ENCODE measurements around the gene GPALPP1. TPM values are rescaled to one million over a fixed set of nuclear protein-coding genes. Genes with fewer than 3 reads are reported as not detected.

Gene GPALPP1
- polyA plus RNA-seq, 1 of the 3 experiments (the other 2 are of a cell fraction): 11.7 TPM

DNA sequence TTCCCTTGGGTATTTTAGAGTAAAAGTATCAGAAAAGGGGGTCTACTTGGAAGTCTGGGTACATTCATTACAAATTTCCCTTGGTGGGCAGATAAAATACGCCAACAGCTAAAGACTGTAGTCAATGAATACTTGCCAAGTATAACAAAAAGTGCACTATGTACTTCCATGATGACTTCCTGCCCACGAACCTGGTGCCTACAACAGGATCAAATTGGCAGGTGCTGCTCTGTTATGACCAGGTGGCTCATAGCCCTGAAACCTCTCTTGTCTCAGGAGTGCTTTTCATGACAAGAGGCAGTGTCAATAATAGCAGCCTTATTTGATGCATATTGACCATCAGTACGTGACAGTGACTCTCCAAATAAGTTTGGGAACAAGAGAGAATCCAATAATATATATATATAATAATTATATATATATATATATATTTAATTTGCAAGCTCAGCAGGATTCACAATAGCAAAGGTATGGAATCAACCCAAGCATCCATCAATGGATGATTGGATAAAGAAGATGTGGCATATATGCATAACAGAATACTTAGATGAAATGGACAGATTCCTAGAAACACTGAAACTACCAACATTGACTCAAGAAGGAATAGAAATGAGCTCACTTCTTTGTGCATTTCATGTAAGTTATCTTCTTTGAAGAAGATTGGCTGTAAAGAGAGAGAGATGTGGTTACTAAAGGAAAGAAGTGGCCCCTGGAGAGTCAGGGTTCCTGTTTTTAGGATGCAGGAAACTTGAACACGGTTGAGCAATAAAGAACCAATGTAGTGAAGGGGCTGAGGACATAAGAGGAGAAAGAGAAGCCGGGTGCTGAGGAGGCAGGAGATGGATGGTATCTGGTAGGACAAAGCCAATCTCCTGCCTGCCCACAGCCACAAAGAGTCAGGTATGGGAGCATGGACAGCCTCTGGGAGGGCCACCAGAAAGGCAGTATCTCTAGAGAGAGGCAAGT lies 79.0 kb downstream of the GPALPP1 start:
- Histone ChIP-seq H3K4me2 (no peak overlapping the region), H3K9me3 (no peaks in the 10 kb centered on the region), H3F3A (replicated peaks; ENCODE audit: insufficient read depth) (peaks cover 3% of the 10 kb centered on the region), H2AFZ (ENCODE audit: low read depth) (no peak overlapping the region), H3K27ac (ENCODE audit: low read depth in 2 of 2, low read length in 1 of 2) (no peak overlapping the region), H3K4me1 (ENCODE audit: control insufficient read depth in 1 of 2, insufficient read depth in 2 of 2, low read depth in 1 of 2, low read length in 1 of 2) (peaks cover 0 to 2% of the 10 kb centered on the region in 2 experiments; a peak in 2 of 4 replicates), H3K79me2 (ENCODE audit: insufficient read depth) (no peaks in the 10 kb centered on the region), H3K36me3 (replicated peaks in 1 of 2; ENCODE audit: control insufficient read depth in 1 of 2, insufficient read depth in 2 of 2, low read length in 1 of 2) (no peaks in the 10 kb centered on the region), H4K20me1 (ENCODE audit: insufficient read depth) (no peaks in the 10 kb centered on the region), H3K9me2 (no peaks in the 10 kb centered on the region), H3K4me3 (ENCODE audit: low read depth in 2 of 2, low read length in 1 of 2) (no peak overlapping the region), H3K9ac (no peak overlapping the region), H3K27me3 (ENCODE audit: insufficient read depth) (no peaks in the 10 kb centered on the region)
- 55% methylated on average over 4 of the region's 5 CpGs for WGBS (ENCODE audit: low lambda C conversion rate)
- TF ChIP-seq NFIC (IDR thresholded peaks at IDR 0.05; ENCODE audit: borderline replicate concordance): no peak
- TF ChIP-seq JUND (IDR thresholded peaks at IDR 0.05): no peak
- TF ChIP-seq SMC3 (IDR thresholded peaks at IDR 0.05; ENCODE audit: low read depth, low read length): no peak
- no peak for TF ChIP-seq MEF2A (IDR thresholded peaks at IDR 0.05; ENCODE audit: borderline replicate concordance, low read depth)
- TF ChIP-seq MXI1 (IDR thresholded peaks at IDR 0.05; ENCODE audit: low read depth, low read length): no peak
- TF ChIP-seq FOSL2 (IDR thresholded peaks at IDR 0.05; ENCODE audit: borderline replicate concordance, low read depth): no peak
- no peak for TF ChIP-seq CHD2 (IDR thresholded peaks at IDR 0.05; ENCODE audit: low read length, partially characterized antibody)
- TF ChIP-seq, protein P1, sequence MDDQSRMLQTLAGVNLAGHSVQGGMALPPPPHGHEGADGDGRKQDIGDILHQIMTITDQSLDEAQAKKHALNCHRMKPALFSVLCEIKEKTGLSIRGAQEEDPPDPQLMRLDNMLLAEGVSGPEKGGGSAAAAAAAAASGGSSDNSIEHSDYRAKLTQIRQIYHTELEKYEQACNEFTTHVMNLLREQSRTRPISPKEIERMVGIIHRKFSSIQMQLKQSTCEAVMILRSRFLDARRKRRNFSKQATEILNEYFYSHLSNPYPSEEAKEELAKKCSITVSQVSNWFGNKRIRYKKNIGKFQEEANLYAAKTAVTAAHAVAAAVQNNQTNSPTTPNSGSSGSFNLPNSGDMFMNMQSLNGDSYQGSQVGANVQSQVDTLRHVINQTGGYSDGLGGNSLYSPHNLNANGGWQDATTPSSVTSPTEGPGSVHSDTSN (IDR thresholded peaks at IDR 0.05): no peak
- no peak for TF ChIP-seq EZH2phosphoT487 (IDR thresholded peaks at IDR 0.05; ENCODE audit: borderline replicate concordance, low read depth)
- no peak for TF ChIP-seq USF1 (IDR thresholded peaks at IDR 0.05; ENCODE audit: borderline replicate concordance, low read depth)
- no peak for TF ChIP-seq RAD21 (IDR thresholded peaks at IDR 0.05; ENCODE audit: low read length)
- ChIA-PET POLR2A (no interaction called here), CTCF (interaction anchor here (0.6 to 2.2 kb wide), 3 partner anchors 16 to 145 kb away, joined by 3 to 7 read pairs (median 4); no protein-coding TSS in a partner anchor)
- DNase-seq: no peak

GRCh38 chr13:45073809-45074208 lies 84.5 kb downstream of the GPALPP1 start:
- CTCF ChIA-PET: no interaction called here
- no peak overlapping the region for H2AFZ ChIP-seq (ENCODE audit: low read depth)
- DNase-seq: no peak
- no peaks in the 10 kb centered on the region for H3K9me3 ChIP-seq
- H3K27me3 ChIP-seq (ENCODE audit: insufficient read depth): no peaks in the 10 kb centered on the region
- no peaks in the 10 kb centered on the region for H3K79me2 ChIP-seq (ENCODE audit: insufficient read depth)
- no peaks in the 10 kb centered on the region for H3F3A ChIP-seq (replicated peaks; ENCODE audit: insufficient read depth)
- POLR2A ChIA-PET: no interaction called here
- no peaks in the 10 kb centered on the region for H3K36me3 ChIP-seq (replicated peaks in 1 of 2; ENCODE audit: control insufficient read depth in 1 of 2, insufficient read depth in 2 of 2, low read length in 1 of 2)
- no peaks in the 10 kb centered on the region; a peak in 1 of 4 replicates for H3K4me1 ChIP-seq (ENCODE audit: control insufficient read depth in 1 of 2, insufficient read depth in 2 of 2, low read depth in 1 of 2, low read length in 1 of 2)
- whole genome bisulfite sequencing (ENCODE audit: low lambda C conversion rate): 86% methylated on average over 4 of the region's 4 CpGs
- no peaks in the 10 kb centered on the region for H3K9me2 ChIP-seq
- no peak overlapping the region for H3K4me2 ChIP-seq
- H4K20me1 ChIP-seq (ENCODE audit: insufficient read depth): no peaks in the 10 kb centered on the region
- no peak overlapping the region for H3K4me3 ChIP-seq (ENCODE audit: low read depth in 2 of 2, low read length in 1 of 2)
- H3K9ac ChIP-seq: no peak overlapping the region
- no peak overlapping the region for H3K27ac ChIP-seq (ENCODE audit: low read depth in 2 of 2, low read length in 1 of 2)
- TF ChIP-seq GABPA (IDR thresholded peaks at IDR 0.05; ENCODE audit: low read depth) (no peak), RCOR1 (IDR thresholded peaks at IDR 0.05; ENCODE audit: low read length) (no peak), EZH2phosphoT487 (IDR thresholded peaks at IDR 0.05; ENCODE audit: borderline replicate concordance, low read depth) (no peak), SIN3A (IDR thresholded peaks at IDR 0.05; ENCODE audit: borderline replicate concordance, low read depth, low read length) (no peak), YY1 (IDR thresholded peaks at IDR 0.05; ENCODE audit: low read depth) (no peak), RAD21 (IDR thresholded peaks at IDR 0.05; ENCODE audit: low read length) (no peak), USF2 (IDR thresholded peaks at IDR 0.05; ENCODE audit: borderline replicate concordance, low read depth, low read length) (no peak)
- TF ChIP-seq, protein P2, sequence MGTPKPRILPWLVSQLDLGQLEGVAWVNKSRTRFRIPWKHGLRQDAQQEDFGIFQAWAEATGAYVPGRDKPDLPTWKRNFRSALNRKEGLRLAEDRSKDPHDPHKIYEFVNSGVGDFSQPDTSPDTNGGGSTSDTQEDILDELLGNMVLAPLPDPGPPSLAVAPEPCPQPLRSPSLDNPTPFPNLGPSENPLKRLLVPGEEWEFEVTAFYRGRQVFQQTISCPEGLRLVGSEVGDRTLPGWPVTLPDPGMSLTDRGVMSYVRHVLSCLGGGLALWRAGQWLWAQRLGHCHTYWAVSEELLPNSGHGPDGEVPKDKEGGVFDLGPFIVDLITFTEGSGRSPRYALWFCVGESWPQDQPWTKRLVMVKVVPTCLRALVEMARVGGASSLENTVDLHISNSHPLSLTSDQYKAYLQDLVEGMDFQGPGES (IDR thresholded peaks at IDR 0.05; ENCODE audit: low read depth, low read length): no peak
- TF ChIP-seq, protein P3, sequence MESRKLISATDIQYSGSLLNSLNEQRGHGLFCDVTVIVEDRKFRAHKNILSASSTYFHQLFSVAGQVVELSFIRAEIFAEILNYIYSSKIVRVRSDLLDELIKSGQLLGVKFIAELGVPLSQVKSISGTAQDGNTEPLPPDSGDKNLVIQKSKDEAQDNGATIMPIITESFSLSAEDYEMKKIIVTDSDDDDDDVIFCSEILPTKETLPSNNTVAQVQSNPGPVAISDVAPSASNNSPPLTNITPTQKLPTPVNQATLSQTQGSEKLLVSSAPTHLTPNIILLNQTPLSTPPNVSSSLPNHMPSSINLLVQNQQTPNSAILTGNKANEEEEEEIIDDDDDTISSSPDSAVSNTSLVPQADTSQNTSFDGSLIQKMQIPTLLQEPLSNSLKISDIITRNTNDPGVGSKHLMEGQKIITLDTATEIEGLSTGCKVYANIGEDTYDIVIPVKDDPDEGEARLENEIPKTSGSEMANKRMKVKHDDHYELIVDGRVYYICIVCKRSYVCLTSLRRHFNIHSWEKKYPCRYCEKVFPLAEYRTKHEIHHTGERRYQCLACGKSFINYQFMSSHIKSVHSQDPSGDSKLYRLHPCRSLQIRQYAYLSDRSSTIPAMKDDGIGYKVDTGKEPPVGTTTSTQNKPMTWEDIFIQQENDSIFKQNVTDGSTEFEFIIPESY (IDR thresholded peaks at IDR 0.05; ENCODE audit: borderline replicate concordance, low read depth): no peak
